T-cell (primary cell): ENCODE results near the gene PTPRJ. TPM values are rescaled to one million over a fixed set of nuclear protein-coding genes. Genes with fewer than 3 reads are reported as not detected.
"Not testable (repeated sequence)": the region's sequence is repeated elsewhere in the genome, so short reads cannot be mapped to it uniquely, and the experiment has no call there.

ENCODE experiments used
- ATAC-seq, 4 experiments: fragments of 200-7000 bp in 3 of 4; fragments of 150-1000 bp in 1 of 4; cut with Tn5 transposase; replicated peaks in 1 of 4; 1 replicate in 3 of 4; 2 replicates in 1 of 4; pipeline ENCODE4 v1.10.0; 2021; ENCODE audit warnings: moderate library complexity in 3 of 4, mild to moderate bottlenecking in 2 of 4, moderate number of reproducible peaks in 1 of 4
- CTCF ChIA-PET, 2 donors: fragments of 300-600 bp; sonication (Branson Sonifier 250); formaldehyde crosslinking; loops; one replicate each; lab custom pipeline; 2022; ENCODE audit warnings: antibody characterized with exemption in 2 of 2; lab: Charles Lee
- POLR2A ChIA-PET, 2 donors: fragments of 300-600 bp; sonication (Branson Sonifier 250); formaldehyde crosslinking; loops; one replicate each; lab custom pipeline; 2022; ENCODE audit warnings: antibody characterized with exemption in 2 of 2; lab: Charles Lee
- DNase-seq, 35 experiments: peaks; one replicate each; pipeline versions ENCODE4 v3.0.0 to v3.0.0-alpha.2; 2013 to 2023
- H3K27ac ChIP-seq: one replicate; pipeline ENCODE4 v1.5.1; 2013; ENCODE audit warnings: low read length
- H3K27me3 ChIP-seq, 2 experiments: replicated peaks in 1 of 2; 1 replicate in 1 of 2; 2 replicates in 1 of 2; pipeline versions ENCODE4 v1.6.1 to v1.7.0; 2013; ENCODE audit warnings: low read length in 1 of 2, mixed read lengths in 1 of 2; ENCODE audit not compliant: control insufficient read depth in 2 of 2, insufficient read depth in 2 of 2; ENCODE audit errors: extremely low read depth in 1 of 2
- H3K36me3 ChIP-seq, 2 donors: 1 replicate in 1 of 2; 2 replicates in 1 of 2; pipeline versions ENCODE4 v1.6.1 to v1.7.0; 2013; ENCODE audit warnings: low read length in 1 of 2; ENCODE audit not compliant: control insufficient read depth in 2 of 2, insufficient read depth in 1 of 2; ENCODE audit errors: extremely low read depth in 1 of 2
- H3K4me1 ChIP-seq, 2 experiments: 1 replicate in 1 of 2; 2 replicates in 1 of 2; pipeline versions ENCODE4 v1.6.1 to v1.7.0; 2013; ENCODE audit warnings: low read length in 2 of 2, mixed read lengths in 1 of 2; ENCODE audit not compliant: insufficient read depth in 2 of 2, control insufficient read depth in 1 of 2; ENCODE audit errors: extremely low read depth in 1 of 2
- H3K4me3 ChIP-seq, 2 donors: 1 replicate in 1 of 2; 2 replicates in 1 of 2; pipeline versions ENCODE4 v1.5.1 to v1.7.0; 2013; ENCODE audit warnings: mild to moderate bottlenecking in 2 of 2, low read length in 1 of 2, moderate library complexity in 1 of 2; ENCODE audit not compliant: control insufficient read depth in 1 of 2; ENCODE audit errors: extremely low read depth in 1 of 2
- H3K9me3 ChIP-seq: 2 replicates; pipeline ENCODE4 v1.7.0; 2013
- H3K27ac Mint-ChIP-seq, 2 donors: one replicate each; pipeline ENCODE4 v1.8.0; 2020 to 2021; ENCODE audit warnings: mild to moderate bottlenecking in 2 of 2, mixed read lengths in 2 of 2
- H3K27me3 Mint-ChIP-seq, 2 donors: one replicate each; pipeline ENCODE4 v1.8.0; 2021 to 2022; ENCODE audit warnings: mixed read lengths in 2 of 2
- H3K36me3 Mint-ChIP-seq: one replicate; pipeline ENCODE4 v1.8.0; 2021; ENCODE audit warnings: mixed read lengths
- H3K4me1 Mint-ChIP-seq, 3 donors: one replicate each; pipeline ENCODE4 v1.8.0; 2020 to 2022; ENCODE audit warnings: mixed read lengths in 3 of 3, mild to moderate bottlenecking in 1 of 3
- H3K4me3 Mint-ChIP-seq, 3 donors: one replicate each; pipeline ENCODE4 v1.8.0; 2020 to 2022; ENCODE audit warnings: mild to moderate bottlenecking in 3 of 3, mixed read lengths in 3 of 3, moderate library complexity in 3 of 3
- H3K9me3 Mint-ChIP-seq, 3 donors: one replicate each; pipeline ENCODE4 v1.8.0; 2020 to 2022; ENCODE audit warnings: mixed read lengths in 3 of 3
- WGBS: methylation state at CpG from one replicate; pipeline ENCODE4 v1.1.5; 2013; ENCODE audit warnings: missing lambda C conversion rate; ENCODE audit not compliant: insufficient coverage; 5-methylcytosine and 5-hydroxymethylcytosine counted together
- total RNA-seq, 35 experiments: library from RNA in 6 of 35; stranded (reverse) in 6 of 35; fragments of 120-200 nt in 1 of 35; gene quantifications; one replicate each; pipeline versions ENCODE4 v1.2.1 to v1.2.4 and lab custom pipeline; 2013 to 2026

Gene PTPRJ
- total RNA-seq, 5 donors from 2014 or later (not counting 1 experiment from before 2014, with no cell fraction given), result 44.8 to 71.0 (median 57.9) TPM

GRCh38 chr11:48138222-48138621 is 157.9 kb downstream of the PTPRJ start:
- Mint-ChIP-seq H3K4me1 (peaks cover 15 to 19% (median 16%) of the 10 kb centered on the region in 3 donors), H3K36me3 (peaks cover 57% of the 10 kb centered on the region), H3K27ac (no peak overlapping the region), H3K27me3 (no peaks in the 10 kb centered on the region), H3K4me3 (no peak overlapping the region), H3K9me3 (no peaks in the 10 kb centered on the region)
- no peak overlapping the region for H3K4me3 ChIP-seq
- H3K27ac ChIP-seq, result no peak overlapping the region
- peaks cover 6 to 52% of the 10 kb centered on the region in 2 donors for H3K36me3 ChIP-seq
- ATAC-seq, result no peak
- H3K27me3 ChIP-seq, result no peaks in the 10 kb centered on the region
- peaks cover 0 to 6% of the 10 kb centered on the region in 2 experiments for H3K4me1 ChIP-seq
- no peaks in the 10 kb centered on the region for H3K9me3 ChIP-seq
- DNase-seq, result no peak
- ChIA-PET POLR2A (no interaction called here), CTCF (no interaction called here)

DNA sequence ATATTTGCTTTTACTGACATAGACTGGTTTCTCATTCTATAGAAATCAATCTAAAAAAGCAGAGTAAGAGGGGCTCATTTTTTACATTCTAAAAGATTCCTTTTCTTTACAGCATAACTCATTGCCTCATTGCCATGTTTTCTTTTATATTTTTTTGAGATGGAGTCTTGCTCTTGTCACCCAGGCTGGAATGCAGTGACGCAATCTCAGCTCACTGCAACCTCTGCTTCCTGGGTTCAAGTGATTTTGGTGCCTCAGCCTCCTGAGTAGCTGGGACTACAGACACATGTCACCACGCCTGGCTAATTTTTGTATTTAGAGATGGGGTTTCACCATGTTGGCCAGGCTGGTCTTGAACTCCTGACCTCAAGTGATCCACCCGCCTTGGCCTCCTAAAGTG is 159.5 kb downstream of the PTPRJ start:
- H3K4me3 ChIP-seq, H3K27me3 Mint-ChIP-seq, ATAC-seq, POLR2A ChIA-PET, CTCF ChIA-PET, H3K9me3 ChIP-seq, H3K4me3 Mint-ChIP-seq, DNase-seq, H3K4me1 ChIP-seq, H3K27ac Mint-ChIP-seq, H3K27ac ChIP-seq, H3K9me3 Mint-ChIP-seq, H3K27me3 ChIP-seq: not testable (repeated sequence)
- 100% methylated on average over 3 of the region's 3 CpGs for WGBS
- peaks cover 68% of the 10 kb centered on the region for H3K36me3 Mint-ChIP-seq
- H3K4me1 Mint-ChIP-seq, result peaks cover 15 to 19% (median 16%) of the 10 kb centered on the region in 3 donors
- peaks cover 8 to 67% of the 10 kb centered on the region in 2 donors for H3K36me3 ChIP-seq

- Mint-ChIP-seq H3K36me3 (peaks cover 72% of the 10 kb centered on the region), H3K27ac (peak overlapping the region in 1 of 2 donors; percentile 68), H3K4me3 (no peak overlapping the region), H3K4me1 (peaks cover 16 to 27% (median 17%) of the 10 kb centered on the region in 3 donors), H3K9me3 (no peaks in the 10 kb centered on the region), H3K27me3 (no peaks in the 10 kb centered on the region)
- no peaks in the 10 kb centered on the region for H3K9me3 ChIP-seq
- CTCF ChIA-PET, result interaction anchor here in 1 of 2 donors (0.5 kb wide), 1 partner anchor 27 kb away, joined by 3 read pairs; no protein-coding TSS in a partner anchor
- no peak overlapping the region for H3K27ac ChIP-seq
- DNase-seq (peak in 1 of 35 experiments; percentile 9), ATAC-seq (peak in 1 of 4 experiments; percentile 12)
- no peaks in the 10 kb centered on the region for H3K27me3 ChIP-seq
- POLR2A ChIA-PET, result no interaction called here
- WGBS, result no CpG with 5 or more reads among the region's 3 CpGs
- H3K36me3 ChIP-seq, result peaks cover 14 to 74% of the 10 kb centered on the region in 2 donors
- H3K4me1 ChIP-seq, result peaks cover 0 to 9% of the 10 kb centered on the region in 2 experiments
- no peak overlapping the region for H3K4me3 ChIP-seq
Measured at GRCh38 chr11:48141475-48142122, 161.2 kb downstream of the PTPRJ start.

DNA sequence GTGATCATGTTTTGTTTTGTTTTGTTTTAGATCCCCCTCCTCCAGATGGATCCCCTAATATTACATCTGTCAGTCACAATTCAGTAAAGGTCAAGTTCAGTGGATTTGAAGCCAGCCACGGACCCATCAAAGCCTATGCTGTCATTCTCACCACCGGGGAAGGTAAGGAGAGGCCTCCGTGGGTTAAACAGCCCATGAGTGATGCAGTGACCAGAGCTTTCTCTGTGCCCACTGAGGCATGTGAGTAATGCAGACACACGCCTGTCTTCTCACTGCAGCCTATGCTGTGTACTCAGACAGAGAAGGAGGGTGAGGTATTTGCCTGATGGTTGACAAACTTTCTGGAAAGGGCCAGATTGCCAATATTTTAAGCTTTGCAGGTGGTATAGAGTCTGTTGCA is 162.5 kb downstream of the PTPRJ start:
- CTCF ChIA-PET, result interaction anchor here in 1 of 2 donors (0.6 kb wide), 1 partner anchor 37 kb away, joined by 3 read pairs; no protein-coding TSS in a partner anchor
- H3K4me1 ChIP-seq, result peaks cover 0 to 9% of the 10 kb centered on the region in 2 experiments
- peaks cover 16 to 30% (median 17%) of the 10 kb centered on the region in 3 donors for H3K4me1 Mint-ChIP-seq
- no peaks in the 10 kb centered on the region for H3K27me3 ChIP-seq
- peaks cover 19 to 74% of the 10 kb centered on the region in 2 donors for H3K36me3 ChIP-seq
- no peak overlapping the region for H3K27ac ChIP-seq
- H3K27me3 Mint-ChIP-seq, result no peaks in the 10 kb centered on the region
- POLR2A ChIA-PET, result no interaction called here
- no peak overlapping the region for H3K4me3 ChIP-seq
- DNase-seq (no peak), ATAC-seq (no peak)
- no peak overlapping the region for H3K27ac Mint-ChIP-seq
- H3K9me3 ChIP-seq, result no peaks in the 10 kb centered on the region
- no peaks in the 10 kb centered on the region for H3K9me3 Mint-ChIP-seq
- no peak overlapping the region for H3K4me3 Mint-ChIP-seq
- peaks cover 71% of the 10 kb centered on the region for H3K36me3 Mint-ChIP-seq
- WGBS, result 94% methylated on average over 4 of the region's 4 CpGs

DNA sequence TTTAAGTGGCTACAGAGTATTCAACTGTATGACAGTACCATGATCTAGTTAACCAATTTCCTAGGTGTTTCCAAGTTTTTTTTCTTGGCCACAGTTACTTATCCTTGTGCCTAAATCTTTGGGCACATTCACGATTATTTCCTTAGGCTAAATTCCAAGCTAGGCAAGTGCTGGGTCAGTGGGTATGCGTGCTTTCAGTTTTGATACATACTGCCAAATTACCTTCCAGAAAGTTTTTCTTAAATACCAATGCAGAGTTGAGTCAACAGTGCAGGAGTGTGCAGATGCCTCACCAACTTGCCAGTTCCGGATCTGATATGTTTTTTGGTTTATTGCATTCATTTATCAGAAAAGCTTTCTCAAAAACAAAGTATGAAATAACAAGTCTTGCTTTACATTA is 168.4 kb downstream of the PTPRJ start:
- Histone ChIP-seq H3K4me3 (no peak overlapping the region), H3K36me3 (peaks cover 13 to 72% of the 10 kb centered on the region in 2 donors), H3K9me3 (no peaks in the 10 kb centered on the region), H3K27ac (no peak overlapping the region), H3K4me1 (peaks cover 0 to 3% of the 10 kb centered on the region in 2 experiments), H3K27me3 (no peaks in the 10 kb centered on the region)
- Mint-ChIP-seq H3K36me3 (peaks cover 83% of the 10 kb centered on the region), H3K27me3 (no peaks in the 10 kb centered on the region), H3K4me3 (no peak overlapping the region), H3K27ac (no peak overlapping the region), H3K9me3 (peaks cover 0 to 11% (median 8%) of the 10 kb centered on the region in 3 donors), H3K4me1 (peaks cover 0 to 11% (median 3%) of the 10 kb centered on the region in 3 donors)
- ATAC-seq (no peak), DNase-seq (no peak)
- ChIA-PET POLR2A (no interaction called here), CTCF (interaction anchor here in 1 of 2 donors (0.9 kb wide), 1 partner anchor 24 kb away, joined by 3 read pairs; no protein-coding TSS in a partner anchor)
- WGBS, result 100% methylated on average over 1 of the region's 3 CpGs

- CTCF ChIA-PET, result no interaction called here
- no peak overlapping the region for H3K4me3 Mint-ChIP-seq
- peaks cover 81% of the 10 kb centered on the region for H3K36me3 Mint-ChIP-seq
- H3K27ac Mint-ChIP-seq, result no peak overlapping the region
- ATAC-seq (no peak), DNase-seq (no peak)
- H3K4me1 Mint-ChIP-seq, result peaks cover 0 to 11% (median 3%) of the 10 kb centered on the region in 3 donors
- POLR2A ChIA-PET, result no interaction called here
- no peaks in the 10 kb centered on the region for H3K27me3 Mint-ChIP-seq
- peaks cover 0 to 3% of the 10 kb centered on the region in 2 experiments for H3K4me1 ChIP-seq
- 100% methylated on average over 1 of the region's 4 CpGs for WGBS
- peaks cover 4% of the 10 kb centered on the region for H3K9me3 ChIP-seq
- H3K4me3 ChIP-seq, result no peak overlapping the region
- no peak overlapping the region for H3K27ac ChIP-seq
- peaks cover 0 to 13% (median 10%) of the 10 kb centered on the region in 3 donors for H3K9me3 Mint-ChIP-seq
- no peaks in the 10 kb centered on the region for H3K27me3 ChIP-seq
- H3K36me3 ChIP-seq, result peaks cover 10 to 72% of the 10 kb centered on the region in 2 donors
Measured at GRCh38 chr11:48150213-48150612, 169.9 kb downstream of the PTPRJ start.
